H1 (cell line): ENCODE data around the gene HGFAC. TPM values are rescaled to one million over a fixed set of nuclear protein-coding genes. Genes with fewer than 3 reads are reported as not detected.

Experiments used
- CTCF ChIA-PET: fragments of 300-600 bp; sonication (Branson Sonifier 250); formaldehyde crosslinking; loops from one replicate; lab custom pipeline; 2021; ENCODE audit not compliant: partially characterized antibody; lab: Charles Lee
- POLR2A ChIA-PET: fragments of 300-600 bp; sonication (Branson Sonifier 250); formaldehyde crosslinking; loops from one replicate; lab custom pipeline; 2021; ENCODE audit warnings: inconsistent platforms; ENCODE audit not compliant: partially characterized antibody; lab: Charles Lee
- DNase-seq, 2 experiments: peaks; one replicate each; pipeline versions ENCODE4 v3.0.0 to v3.0.0-alpha.2; 2010 to 2022; ENCODE audit warnings: low spot score in 2 of 2, low read depth in 1 of 2, mixed read lengths in 1 of 2
- FAIRE-seq: peaks from 2 replicates; lab custom pipeline; 2011; peaks lifted over from hg19 to GRCh38; lab: Jason Lieb, UNC
- H2AFZ ChIP-seq: 2 replicates; pipeline ENCODE4 v1.8.1; 2012; ENCODE audit warnings: low read length, inconsistent platforms
- H2AK5ac ChIP-seq: 2 replicates; pipeline ENCODE4 v1.6.1; 2013; ENCODE audit warnings: low read depth, low read length
- H2BK120ac ChIP-seq: replicated peaks from 2 replicates; pipeline ENCODE3; 2013; ENCODE audit warnings: low read depth, low read length, inconsistent platforms
- H2BK12ac ChIP-seq: 2 replicates; pipeline ENCODE4 v1.6.1; 2013; ENCODE audit warnings: low read depth, low read length
- H2BK15ac ChIP-seq: 2 replicates; pipeline ENCODE4 v1.6.1; 2013; ENCODE audit warnings: low read length
- H2BK20ac ChIP-seq: 2 replicates; pipeline ENCODE4 v1.6.1; 2013; ENCODE audit warnings: low read length
- H2BK5ac ChIP-seq: 2 replicates; pipeline ENCODE4 v1.6.1; 2013; ENCODE audit warnings: low read depth, low read length
- H3K14ac ChIP-seq: 2 replicates; pipeline ENCODE4 v1.6.1; 2013; ENCODE audit warnings: inconsistent platforms; ENCODE audit not compliant: insufficient read length
- H3K18ac ChIP-seq: 2 replicates; pipeline ENCODE4 v1.6.1; 2013; ENCODE audit warnings: low read length; ENCODE audit errors: extremely low read depth
- H3K23ac ChIP-seq: 2 replicates; pipeline ENCODE4 v1.6.1; 2013; ENCODE audit warnings: inconsistent platforms; ENCODE audit not compliant: insufficient read length
- H3K23me2 ChIP-seq: 2 replicates; pipeline ENCODE4 v1.6.1; 2013; ENCODE audit warnings: low read depth, low read length
- H3K27ac ChIP-seq: 2 replicates; pipeline ENCODE4 v1.6.1; 2011; ENCODE audit warnings: low read depth, low read length, inconsistent platforms
- H3K27me3 ChIP-seq, 4 experiments: replicated peaks in 1 of 4; 1 replicate in 1 of 4; 2 replicates in 3 of 4; pipeline versions ENCODE4 v1.6.1 to v1.8.1; 2011 to 2013; ENCODE audit warnings: low read length in 3 of 4, mild to moderate bottlenecking in 3 of 4, inconsistent platforms in 2 of 4, mixed read lengths in 2 of 4, moderate library complexity in 1 of 4; ENCODE audit not compliant: control insufficient read depth in 3 of 4, insufficient read depth in 3 of 4; ENCODE audit errors: extremely low read depth in 1 of 4
- H3K36me3 ChIP-seq, 4 experiments: 2 replicates each; pipeline versions ENCODE4 v1.6.1 to v1.8.1; 2011 to 2013; ENCODE audit warnings: mild to moderate bottlenecking in 4 of 4, low read length in 3 of 4, moderate library complexity in 2 of 4, control low read depth in 1 of 4, inconsistent platforms in 1 of 4; ENCODE audit not compliant: insufficient read depth in 4 of 4, control insufficient read depth in 2 of 4
- H3K4ac ChIP-seq: replicated peaks from 2 replicates; pipeline ENCODE3; 2013; ENCODE audit warnings: low read length, low read depth, mixed read lengths, inconsistent platforms; ENCODE audit not compliant: insufficient read length
- H3K4me1 ChIP-seq, 4 experiments: replicated peaks in 1 of 4; 1 replicate in 1 of 4; 2 replicates in 3 of 4; pipeline versions ENCODE4 v1.6.1 to v1.8.1; 2011 to 2013; ENCODE audit warnings: low read length in 3 of 4, inconsistent platforms in 2 of 4, mixed read lengths in 1 of 4; ENCODE audit not compliant: insufficient read depth in 4 of 4, control insufficient read depth in 3 of 4
- H3K4me2 ChIP-seq, 2 experiments: 2 replicates each; pipeline versions ENCODE4 v1.6.1 to v1.8.1; 2011 to 2013; ENCODE audit warnings: low read depth in 2 of 2, low read length in 2 of 2, control low read depth in 1 of 2, inconsistent platforms in 1 of 2, mild to moderate bottlenecking in 1 of 2; ENCODE audit not compliant: insufficient read depth in 1 of 2
- H3K4me3 ChIP-seq, 4 experiments: fragments of 200-600, 300-600 bp in 1 of 4; sonication (generic), shearing (Covaris generic), sonication (Bioruptor Twin) in 1 of 4; 2 replicates each; pipeline versions ENCODE4 v1.5.1 to v1.8.1; 2011 to 2016; ENCODE audit warnings: low read length in 4 of 4, low read depth in 3 of 4, control low read depth in 2 of 4, inconsistent platforms in 2 of 4, mild to moderate bottlenecking in 2 of 4, mixed read lengths in 1 of 4, moderate library complexity in 1 of 4; ENCODE audit not compliant: insufficient read depth in 2 of 4; ENCODE audit errors: extremely low read depth in 1 of 4
- H3K56ac ChIP-seq: replicated peaks from 2 replicates; pipeline ENCODE3; 2013; ENCODE audit warnings: low read depth, mild to moderate bottlenecking, mixed read lengths, low read length, inconsistent platforms; ENCODE audit not compliant: insufficient read length
- H3K79me1 ChIP-seq: 2 replicates; pipeline ENCODE4 v1.6.1; 2013; ENCODE audit warnings: low read depth, low read length, control low read depth
- H3K79me2 ChIP-seq, 2 experiments: 2 replicates each; pipeline versions ENCODE4 v1.6.1 to v1.8.1; 2012 to 2013; ENCODE audit warnings: low read length in 2 of 2, mild to moderate bottlenecking in 2 of 2, inconsistent platforms in 1 of 2; ENCODE audit not compliant: insufficient read depth in 2 of 2, control insufficient read depth in 1 of 2
- H3K9ac ChIP-seq, 4 experiments: replicated peaks in 1 of 4; 1 replicate in 1 of 4; 2 replicates in 3 of 4; pipeline versions ENCODE4 v1.6.1 to v1.8.1; 2011 to 2013; ENCODE audit warnings: low read depth in 3 of 4, low read length in 3 of 4, control low read depth in 2 of 4, mild to moderate bottlenecking in 2 of 4, moderate library complexity in 2 of 4, inconsistent platforms in 1 of 4; ENCODE audit errors: extremely low read depth in 1 of 4
- H3K9me3 ChIP-seq, 2 experiments: 2 replicates each; pipeline versions ENCODE4 v1.6.1 to v1.8.1; 2012 to 2013; ENCODE audit warnings: mild to moderate bottlenecking in 2 of 2, moderate library complexity in 2 of 2, control low read depth in 1 of 2, inconsistent platforms in 1 of 2, low read depth in 1 of 2, low read length in 1 of 2, mixed read lengths in 1 of 2; ENCODE audit not compliant: insufficient read depth in 2 of 2
- H4K20me1 ChIP-seq, 2 experiments: replicated peaks in 1 of 2; 2 replicates each; pipeline versions ENCODE3 to v1.8.1; 2011 to 2013; ENCODE audit warnings: inconsistent platforms in 2 of 2, low read length in 2 of 2, mild to moderate bottlenecking in 1 of 2; ENCODE audit not compliant: insufficient read depth in 2 of 2, control insufficient read depth in 1 of 2
- H4K5ac ChIP-seq: 2 replicates; pipeline ENCODE4 v1.6.1; 2013; ENCODE audit warnings: low read length, low read depth, mixed read lengths, inconsistent platforms; ENCODE audit not compliant: insufficient read length
- H4K8ac ChIP-seq: 2 replicates; pipeline ENCODE4 v1.8.0; 2013; ENCODE audit warnings: mild to moderate bottlenecking, moderate library complexity, low read length, inconsistent platforms; ENCODE audit not compliant: insufficient read depth; ENCODE audit errors: extremely low read depth
- H4K91ac ChIP-seq: replicated peaks from 2 replicates; pipeline ENCODE3; 2013; ENCODE audit warnings: low read length, mixed read lengths, inconsistent platforms; ENCODE audit not compliant: insufficient read length
- GTF2F1 ChIP-seq: IDR thresholded peaks from 2 replicates; pipeline ENCODE4 v1.6.1; 2012; ENCODE audit warnings: low read depth, low read length, improper control_type of control experiment, borderline replicate concordance
- KDM1A ChIP-seq: fragments of 200-600, 300-600 bp; sonication (generic); IDR thresholded peaks from 2 replicates; pipeline ENCODE4 v1.7.1; 2016; ENCODE audit warnings: mild to moderate bottlenecking, low read length, borderline replicate concordance
- KDM5A ChIP-seq: fragments of 200-600 bp; IDR thresholded peaks from 2 replicates; pipeline ENCODE4 v1.7.1; 2012; ENCODE audit warnings: mild to moderate bottlenecking, low read length, inconsistent platforms, mixed read lengths
- RAD21 ChIP-seq, 2 experiments: IDR thresholded peaks in 1 of 2; conservative IDR thresholded peaks in 1 of 2; 2 replicates each; pipeline ENCODE4 v1.6.1; 2011; ENCODE audit warnings: low read depth in 2 of 2, low read length in 2 of 2, improper control_type of control experiment in 1 of 2, inconsistent platforms in 1 of 2, mild to moderate bottlenecking in 1 of 2, moderate library complexity in 1 of 2
- RFX5 ChIP-seq: IDR thresholded peaks from 2 replicates; pipeline ENCODE4 v1.6.1; 2011; ENCODE audit warnings: low read depth, low read length, improper control_type of control experiment, borderline replicate concordance
- SP4 ChIP-seq: IDR thresholded peaks from 2 replicates; pipeline ENCODE4 v1.6.1; 2012; ENCODE audit warnings: low read length, inconsistent platforms
- SUZ12 ChIP-seq: fragments of 200-600 bp; sonication (generic); IDR thresholded peaks from 2 replicates; pipeline ENCODE4 v1.6.1; 2012; ENCODE audit warnings: mild to moderate bottlenecking, inconsistent platforms, low read length, moderate library complexity, mixed read lengths
- WGBS, 2 experiments: shearing (Covaris generic) in 1 of 2; methylation state at CpG; one replicate each; pipeline versions ENCODE4 v1.1.6 to v1.1.7; 2013 to 2015; ENCODE audit warnings: low lambda C conversion rate in 2 of 2, mixed read lengths in 2 of 2, inconsistent platforms in 1 of 2, low coverage in 1 of 2, missing lambda C conversion rate in 1 of 2; ENCODE audit not compliant: insufficient replicate concordance in 2 of 2, insufficient coverage in 1 of 2, insufficient read length in 1 of 2; ENCODE audit errors: extremely low coverage in 1 of 2, missing lambda C conversion rate in 1 of 2; 5-methylcytosine and 5-hydroxymethylcytosine counted together
- polyA plus RNA-seq, 7 experiments: library from polyadenylated mRNA; depleted of rRNA in 3 of 7; stranded (reverse) in 5 of 7; unstranded in 2 of 7; fragments of >200 nt in 5 of 7; fragments of 200-250 nt in 2 of 7; gene quantifications; 1 replicate in 5 of 7; 2 replicates in 1 of 7; 4 replicates in 1 of 7; pipeline versions ENCODE4 v1.2.1 to v1.2.3, GENCODE V29; 2011 to 2013; ENCODE audit warnings: missing spikeins in 2 of 7, mixed read lengths in 2 of 7
- total RNA-seq: library from RNA; stranded (reverse); fragmentation: NEBNext Ultra II Directional; extraction: Animal tissue kit (Norgen Biotek cat#: 25700); gene quantifications from 2 replicates; pipeline ENCODE4 v1.2.1, GENCODE V29; 2021

The HGFAC gene
- total and polyA plus RNA-seq, 2 of the 8 experiments (the other 6 are each of a cell fraction or from before 2014, with no cell fraction given): 0.14 to 0.15 TPM

DNA sequence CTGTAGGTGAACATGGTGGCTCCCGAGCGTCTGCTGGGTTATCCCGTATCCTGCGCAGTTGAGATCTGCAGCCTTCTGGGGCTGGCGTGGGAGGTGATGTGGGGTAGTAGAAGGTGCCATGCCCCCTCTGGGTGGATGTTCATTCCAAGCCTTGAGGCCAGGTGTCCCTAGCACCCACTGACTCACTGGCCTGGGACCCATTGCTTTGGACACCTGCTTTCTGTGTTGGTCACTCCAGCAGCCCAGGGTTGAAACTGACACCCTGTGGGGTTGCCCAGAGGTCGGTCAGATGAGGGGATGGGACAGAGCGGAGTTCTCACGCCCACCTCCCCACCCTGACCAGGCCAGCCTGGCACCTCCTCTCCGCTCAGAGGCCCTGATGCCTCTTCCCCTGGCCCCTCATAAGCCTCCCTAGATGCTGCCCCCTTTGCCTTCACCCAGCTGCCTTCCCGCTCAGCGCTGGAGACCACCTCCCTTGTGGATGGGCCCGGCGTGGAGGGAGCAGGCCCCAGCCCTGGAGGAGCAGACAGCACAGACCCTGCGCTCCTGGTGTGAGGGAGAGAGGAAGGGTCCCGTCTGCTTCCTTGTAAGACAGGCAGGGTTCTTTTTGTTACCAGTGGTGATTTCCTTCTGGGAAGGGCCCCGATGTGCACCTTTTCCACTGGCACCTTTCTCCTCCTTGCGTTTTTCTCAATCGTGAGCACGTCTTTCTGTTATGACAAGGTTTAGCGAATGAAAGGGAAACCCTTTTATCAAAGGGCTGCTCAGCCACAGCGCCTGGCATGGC is 23.3 kb downstream of the HGFAC start:
- WGBS, 2 experiments: 91% methylated on average over 21 of the region's 21 CpGs; no CpG with 5 or more reads in 1 of the 2 experiments
- no peak overlapping the region for H3K4me2 ChIP-seq
- DNase-seq (no peak), FAIRE-seq (no peak)
- no peak overlapping the region for H3K4me3 ChIP-seq
- H3K4ac ChIP-seq: no peak overlapping the region
- H2AK5ac ChIP-seq: no peak overlapping the region
- no peak overlapping the region for H3K9ac ChIP-seq
- H3K4me1 ChIP-seq: peaks cover 0 to 6% (median 0%) of the 10 kb centered on the region in 4 experiments; a peak in 1 of 7 replicates
- H3K27ac ChIP-seq: no peak overlapping the region
- no peaks in the 10 kb centered on the region for H3K36me3 ChIP-seq
- no peak overlapping the region for H4K5ac ChIP-seq
- no peak overlapping the region for H3K23ac ChIP-seq
- no peak overlapping the region for H2BK120ac ChIP-seq
- ChIA-PET POLR2A (interaction anchor here (1.2 kb wide), 1 partner anchor 29 kb away, joined by 4 read pairs; no protein-coding TSS in a partner anchor), CTCF (interaction anchor here (1.1 to 3.6 kb wide), 6 partner anchors 13 to 117 kb away, joined by 3 to 48 read pairs (median 6); no protein-coding TSS in a partner anchor)
- peaks cover 5 to 57% (median 41%) of the 10 kb centered on the region in 4 experiments for H3K27me3 ChIP-seq
- TF ChIP-seq RAD21 (IDR thresholded peaks at IDR 0.05 in 1 of 2, conservative IDR thresholded peaks at IDR 0.05 in 1 of 2; ENCODE audit: low read depth in 2 of 2, low read length in 2 of 2) (no peak), SUZ12 (no peak), GTF2F1 (no peak), KDM1A (no peak), RFX5 (no peak), KDM5A (no peak), SP4 (no peak)
- peak overlapping the region; percentile 34 for H4K91ac ChIP-seq
- peaks cover 6% of the 10 kb centered on the region; the same call in 1 of the 2 replicates for H3K79me1 ChIP-seq
- no peak overlapping the region for H3K14ac ChIP-seq
- 0 out of 2 replicates have a peak overlapping the region, but pooled peaks have one; percentile 61 for H2BK20ac ChIP-seq
- H4K20me1 ChIP-seq: peaks cover 2 to 17% of the 10 kb centered on the region in 2 experiments
- H3K23me2 ChIP-seq: peaks cover 5% of the 10 kb centered on the region
- H3K9me3 ChIP-seq: peaks cover 0 to 6% of the 10 kb centered on the region in 2 experiments; a peak in 2 of 4 replicates
- H2BK12ac ChIP-seq: 0 out of 2 replicates have a peak overlapping the region, but pooled peaks have one; percentile 60
- no peak overlapping the region for H2AFZ ChIP-seq
- no peak overlapping the region for H3K56ac ChIP-seq
- no peak overlapping the region for H4K8ac ChIP-seq
- no peaks in the 10 kb centered on the region for H3K79me2 ChIP-seq
- H2BK5ac ChIP-seq: 0 out of 2 replicates have a peak overlapping the region, but pooled peaks have one; percentile 35
- no peak overlapping the region for H2BK15ac ChIP-seq
- H3K18ac ChIP-seq: no peak overlapping the region; the same call in 1 of the 2 replicates
